NT2/D1 (cell line): ENCODE results near the gene NCAN.

ENCODE experiments used
- SUZ12 ChIP-seq: IDR thresholded peaks from 2 replicates; pipeline ENCODE4 v1.6.1; 2011; ENCODE audit not compliant: insufficient read length, insufficient read depth; ENCODE audit errors: extremely low read depth
- YY1 ChIP-seq: IDR thresholded peaks from 2 replicates; pipeline ENCODE4 v1.6.1; 2011; ENCODE audit not compliant: insufficient read length, insufficient read depth
- ZNF274 ChIP-seq: IDR thresholded peaks from 2 replicates; pipeline ENCODE4 v1.6.1; 2011; ENCODE audit warnings: mild to moderate bottlenecking, low read depth, low read length

- TF ChIP-seq YY1: no peak
- no peak for TF ChIP-seq ZNF274
- no peak for TF ChIP-seq SUZ12
Observed at GRCh38 chr19:19296953-19297689, 85.4 kb downstream of the NCAN start.
